BLaER1 (cell line): ENCODE results near the gene FRMD4A.

Experiments used
- H3K27ac ChIP-seq: shearing (Covaris generic); formaldehyde crosslinking; 2 replicates; pipeline ENCODE4 v1.8.1; 2022
- H3K27me3 ChIP-seq: shearing (Covaris generic); formaldehyde crosslinking; 2 replicates; pipeline ENCODE4 v1.8.1; 2022
- H3K36me3 ChIP-seq: shearing (Covaris generic); formaldehyde crosslinking; 2 replicates; pipeline ENCODE4 v1.8.1; 2022
- H3K4me1 ChIP-seq: shearing (Covaris generic); formaldehyde crosslinking; 2 replicates; pipeline ENCODE4 v1.8.1; 2022
- H3K4me2 ChIP-seq: shearing (Covaris generic); formaldehyde crosslinking; 2 replicates; pipeline ENCODE4 v1.8.1; 2022
- H3K4me3 ChIP-seq: shearing (Covaris generic); formaldehyde crosslinking; 2 replicates; pipeline ENCODE4 v1.8.1; 2022
- H3K9ac ChIP-seq: shearing (Covaris generic); formaldehyde crosslinking; 2 replicates; pipeline ENCODE4 v1.8.1; 2022
- H3K9me3 ChIP-seq: shearing (Covaris generic); formaldehyde crosslinking; 2 replicates; pipeline ENCODE4 v1.8.1; 2022
- H4K20me1 ChIP-seq: shearing (Covaris generic); formaldehyde crosslinking; 2 replicates; pipeline ENCODE4 v1.8.1; 2022
- Cebpa-rat ChIP-seq: shearing (Covaris generic); IDR thresholded peaks from 2 replicates; pipeline ENCODE4 v1.8.1; 2022

Gene FRMD4A

GRCh38 chr10:13998163-13998835 is 332.4 kb downstream of the FRMD4A start:
- no peak overlapping the region for H3K4me2 ChIP-seq
- H4K20me1 ChIP-seq: no peaks in the 10 kb centered on the region
- no peak overlapping the region for H3K27ac ChIP-seq
- H3K9ac ChIP-seq: no peak overlapping the region
- H3K4me1 ChIP-seq: peaks cover 16% of the 10 kb centered on the region
- H3K9me3 ChIP-seq: peaks cover 4% of the 10 kb centered on the region; the same call in 1 of the 2 replicates
- no peak for TF ChIP-seq Cebpa-rat
- H3K27me3 ChIP-seq: no peaks in the 10 kb centered on the region
- no peaks in the 10 kb centered on the region for H3K36me3 ChIP-seq
- H3K4me3 ChIP-seq: no peak overlapping the region

- H3K27ac ChIP-seq: no peak overlapping the region
- TF ChIP-seq Cebpa-rat: no peak
- no peak overlapping the region for H3K4me2 ChIP-seq
- H3K36me3 ChIP-seq: no peaks in the 10 kb centered on the region
- no peaks in the 10 kb centered on the region for H3K27me3 ChIP-seq
- peaks cover 20% of the 10 kb centered on the region for H3K4me1 ChIP-seq
- H4K20me1 ChIP-seq: no peaks in the 10 kb centered on the region
- H3K9ac ChIP-seq: no peak overlapping the region
- peaks cover 4% of the 10 kb centered on the region; the same call in 1 of the 2 replicates for H3K9me3 ChIP-seq
- no peak overlapping the region for H3K4me3 ChIP-seq
Observed at GRCh38 chr10:13997650-13998049, 333.1 kb downstream of the FRMD4A start.

GRCh38 chr10:13994932-13995331 is 335.8 kb downstream of the FRMD4A start:
- H3K4me2 ChIP-seq: no peak overlapping the region
- H3K36me3 ChIP-seq: no peaks in the 10 kb centered on the region
- H4K20me1 ChIP-seq: no peaks in the 10 kb centered on the region
- no peaks in the 10 kb centered on the region for H3K27me3 ChIP-seq
- no peak overlapping the region for H3K9ac ChIP-seq
- no peak overlapping the region for H3K27ac ChIP-seq
- peaks cover 4% of the 10 kb centered on the region; the same call in 1 of the 2 replicates for H3K9me3 ChIP-seq
- no peak for TF ChIP-seq Cebpa-rat
- peaks cover 20% of the 10 kb centered on the region for H3K4me1 ChIP-seq
- no peak overlapping the region for H3K4me3 ChIP-seq

GRCh38 chr10:13993673-13994089 is 337.0 kb downstream of the FRMD4A start:
- H3K4me2 ChIP-seq: peak overlapping the region; percentile 29
- no peak for TF ChIP-seq Cebpa-rat
- peaks cover 4% of the 10 kb centered on the region; the same call in 1 of the 2 replicates for H3K9me3 ChIP-seq
- H3K27me3 ChIP-seq: no peaks in the 10 kb centered on the region
- H4K20me1 ChIP-seq: no peaks in the 10 kb centered on the region
- no peak overlapping the region for H3K27ac ChIP-seq
- no peaks in the 10 kb centered on the region for H3K36me3 ChIP-seq
- no peak overlapping the region for H3K9ac ChIP-seq
- no peak overlapping the region for H3K4me3 ChIP-seq
- H3K4me1 ChIP-seq: peaks cover 20% of the 10 kb centered on the region

- no peaks in the 10 kb centered on the region for H3K36me3 ChIP-seq
- no peaks in the 10 kb centered on the region for H4K20me1 ChIP-seq
- H3K4me2 ChIP-seq: peak overlapping the region; percentile 29
- no peak overlapping the region for H3K27ac ChIP-seq
- TF ChIP-seq Cebpa-rat: no peak
- H3K9ac ChIP-seq: no peak overlapping the region
- H3K4me3 ChIP-seq: no peak overlapping the region
- 0 out of 2 replicates have a peak, but pooled peaks cover 4% of the 10 kb centered on the region for H3K9me3 ChIP-seq
- H3K4me1 ChIP-seq: peaks cover 23% of the 10 kb centered on the region
- H3K27me3 ChIP-seq: no peaks in the 10 kb centered on the region
Observed at GRCh38 chr10:13993169-13993568, 337.6 kb downstream of the FRMD4A start.

GRCh38 chr10:13991353-13991752 is 339.4 kb downstream of the FRMD4A start:
- H3K4me1 ChIP-seq: peaks cover 36% of the 10 kb centered on the region
- no peak overlapping the region for H3K9ac ChIP-seq
- no peak overlapping the region for H3K4me2 ChIP-seq
- no peaks in the 10 kb centered on the region for H4K20me1 ChIP-seq
- no peak overlapping the region for H3K4me3 ChIP-seq
- no peak overlapping the region for H3K27ac ChIP-seq
- no peaks in the 10 kb centered on the region for H3K9me3 ChIP-seq
- no peaks in the 10 kb centered on the region for H3K36me3 ChIP-seq
- no peaks in the 10 kb centered on the region for H3K27me3 ChIP-seq
- no peak for TF ChIP-seq Cebpa-rat

DNA sequence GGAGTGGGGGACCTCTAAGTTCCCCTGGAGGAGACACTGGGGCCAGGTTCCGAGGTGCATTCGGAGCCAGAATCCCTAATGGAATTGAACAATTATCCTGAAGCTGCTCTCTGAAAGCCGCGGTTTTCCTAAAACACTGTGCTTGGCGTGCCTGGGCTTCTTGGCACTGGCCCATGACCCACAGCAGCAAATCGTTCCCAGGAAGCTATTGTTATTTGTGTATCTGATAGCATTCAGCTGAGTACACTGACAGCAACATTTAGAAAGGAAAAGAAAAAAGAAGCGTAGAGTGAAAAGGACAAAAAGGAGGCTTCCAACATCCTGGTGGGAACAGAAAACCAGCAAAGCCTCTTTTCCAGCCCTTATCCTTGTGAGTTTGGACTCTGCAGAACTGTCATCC is 339.8 kb downstream of the FRMD4A start:
- H3K4me2 ChIP-seq: no peak overlapping the region
- H4K20me1 ChIP-seq: no peaks in the 10 kb centered on the region
- H3K4me3 ChIP-seq: no peak overlapping the region
- H3K36me3 ChIP-seq: no peaks in the 10 kb centered on the region
- no peak for TF ChIP-seq Cebpa-rat
- no peaks in the 10 kb centered on the region for H3K9me3 ChIP-seq
- H3K9ac ChIP-seq: no peak overlapping the region
- H3K27me3 ChIP-seq: no peaks in the 10 kb centered on the region
- no peak overlapping the region for H3K27ac ChIP-seq
- H3K4me1 ChIP-seq: peaks cover 36% of the 10 kb centered on the region

DNA sequence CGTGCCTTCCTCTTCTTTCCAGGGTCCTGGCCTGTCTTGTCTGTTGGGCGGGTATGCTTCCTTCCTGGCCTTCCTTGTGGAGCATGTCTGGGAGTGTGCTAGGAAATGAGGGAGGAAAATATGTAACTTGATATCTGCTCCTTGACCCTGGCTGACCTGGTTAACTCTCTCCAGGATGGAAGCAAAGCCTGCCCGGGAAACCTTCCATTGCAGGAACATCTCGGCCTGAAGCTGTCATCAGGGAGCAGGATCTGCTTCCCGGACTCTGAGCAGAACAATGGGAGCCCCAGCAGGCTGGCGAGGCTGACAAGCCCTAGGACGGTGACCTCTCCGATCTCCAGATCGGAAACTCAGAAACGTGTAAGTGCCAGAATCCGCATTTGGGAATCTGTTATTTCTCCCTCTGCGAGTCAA is 340.3 kb downstream of the FRMD4A start:
- no peaks in the 10 kb centered on the region for H3K9me3 ChIP-seq
- no peaks in the 10 kb centered on the region for H4K20me1 ChIP-seq
- TF ChIP-seq Cebpa-rat: no peak
- no peaks in the 10 kb centered on the region for H3K27me3 ChIP-seq
- no peak overlapping the region for H3K4me3 ChIP-seq
- H3K27ac ChIP-seq: no peak overlapping the region
- no peak overlapping the region for H3K4me2 ChIP-seq
- H3K36me3 ChIP-seq: no peaks in the 10 kb centered on the region
- no peak overlapping the region for H3K9ac ChIP-seq
- peaks cover 36% of the 10 kb centered on the region for H3K4me1 ChIP-seq

DNA sequence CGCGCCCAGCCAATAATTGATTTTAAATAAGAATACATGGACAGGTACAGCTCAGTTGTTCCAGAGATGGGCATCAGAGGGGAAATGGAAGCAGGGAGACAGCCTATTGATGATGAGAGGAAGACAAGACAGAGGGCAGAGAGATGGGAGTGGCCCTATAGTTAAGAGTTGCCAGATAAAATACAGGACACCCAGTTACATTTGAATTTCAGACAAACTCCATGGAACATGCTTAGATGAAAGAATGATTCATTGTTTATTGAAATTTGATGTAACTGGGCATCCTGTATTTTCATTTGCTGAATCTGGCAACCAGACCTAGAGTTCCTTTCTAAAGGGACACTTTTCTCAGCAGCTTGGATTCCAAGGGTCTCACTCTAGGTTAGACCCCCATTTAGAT is 341.1 kb downstream of the FRMD4A start:
- no peak overlapping the region for H3K4me3 ChIP-seq
- no peak overlapping the region for H3K9ac ChIP-seq
- no peaks in the 10 kb centered on the region for H3K27me3 ChIP-seq
- no peak overlapping the region for H3K27ac ChIP-seq
- no peak overlapping the region for H3K4me2 ChIP-seq
- H3K9me3 ChIP-seq: no peaks in the 10 kb centered on the region
- H3K4me1 ChIP-seq: peaks cover 33% of the 10 kb centered on the region
- no peaks in the 10 kb centered on the region for H4K20me1 ChIP-seq
- no peaks in the 10 kb centered on the region for H3K36me3 ChIP-seq
- TF ChIP-seq Cebpa-rat: no peak

GRCh38 chr10:13987446-13987845 is 343.3 kb downstream of the FRMD4A start:
- Histone ChIP-seq H4K20me1 (no peaks in the 10 kb centered on the region), H3K27me3 (no peaks in the 10 kb centered on the region), H3K9me3 (no peaks in the 10 kb centered on the region), H3K4me1 (peaks cover 16% of the 10 kb centered on the region), H3K4me3 (no peak overlapping the region), H3K4me2 (peak overlapping the region; percentile 46), H3K9ac (no peak overlapping the region), H3K27ac (peak overlapping the region; percentile 3; the same call in 1 of the 2 replicates), H3K36me3 (no peaks in the 10 kb centered on the region)
- no peak for TF ChIP-seq Cebpa-rat

DNA sequence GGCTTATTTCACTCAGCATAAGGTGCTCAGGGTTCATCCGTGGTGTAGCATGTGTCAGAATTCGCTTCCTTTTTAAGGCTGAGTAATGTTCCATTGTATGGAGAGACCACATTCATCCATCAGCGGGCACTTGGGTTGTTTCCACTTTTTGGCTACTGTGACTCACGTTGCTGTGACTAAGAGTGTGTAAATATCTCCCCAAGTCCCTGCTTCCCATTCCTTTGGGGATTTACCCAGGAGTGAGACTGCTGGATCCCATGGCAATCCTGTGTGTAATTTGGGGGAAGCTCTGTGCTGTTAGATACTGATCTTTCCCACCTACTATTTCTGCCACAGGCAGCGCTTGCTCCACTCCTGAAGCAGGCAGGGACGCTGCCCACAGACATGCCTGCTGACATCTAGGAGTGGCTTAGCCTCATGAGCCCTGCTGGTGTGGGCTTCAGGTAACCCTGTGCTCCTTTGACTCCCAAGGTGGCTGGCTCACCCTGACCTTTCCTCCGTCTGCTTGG is 346.0 kb downstream of the FRMD4A start:
- Histone ChIP-seq H3K9ac (no peak overlapping the region), H3K9me3 (no peaks in the 10 kb centered on the region), H3K36me3 (no peaks in the 10 kb centered on the region), H3K4me3 (no peak overlapping the region), H3K27ac (no peak overlapping the region), H3K4me2 (no peak overlapping the region), H4K20me1 (no peaks in the 10 kb centered on the region), H3K27me3 (no peaks in the 10 kb centered on the region), H3K4me1 (peaks cover 16% of the 10 kb centered on the region)
- no peak for TF ChIP-seq Cebpa-rat
